IMR-90 (cell line): ENCODE results near the gene C10orf71. TPM values are rescaled to one million over a fixed set of nuclear protein-coding genes. Genes with fewer than 3 reads are reported as not detected.

ENCODE experiments used
- ATAC-seq: fragments of 200-7000 bp; cut with Tn5 transposase; 2 replicates; pipeline ENCODE4 v1.9.1; 2020; ENCODE audit warnings: low read depth, mild to moderate bottlenecking, moderate library complexity
- BruUV-seq: library from RNA; stranded (reverse); fragments of 400-500 nt; replicated peaks from 2 replicates; lab custom pipeline; 2021; lab: Mats Ljungman, UMichigan
- CTCF ChIA-PET: fragments of 300-600 bp; formaldehyde crosslinking; extraction: SDS; loops from one replicate; lab custom pipeline; 2021; ENCODE audit warnings: antibody characterized with exemption; lab: Yijun Ruan, JAX
- POLR2A ChIA-PET: fragments of 300-600 bp; sonication (Branson Sonifier 250); formaldehyde crosslinking; loops from one replicate; lab custom pipeline; 2022; ENCODE audit warnings: antibody characterized with exemption; ENCODE audit not compliant: unreplicated experiment; lab: Charles Lee
- DNase-seq: peaks from one replicate; pipeline ENCODE4 v3.0.0; 2013
- H2AFZ ChIP-seq: replicated peaks from 2 replicates; pipeline ENCODE3; 2013; ENCODE audit warnings: low read length, mild to moderate bottlenecking; ENCODE audit not compliant: poor library complexity
- H2AK5ac ChIP-seq: 2 replicates; pipeline ENCODE4 v1.6.1; 2013; ENCODE audit warnings: low read depth, low read length, inconsistent platforms
- H2AK9ac ChIP-seq: replicated peaks from 2 replicates; pipeline ENCODE3; 2013; ENCODE audit warnings: mild to moderate bottlenecking, low read depth, low read length, moderate library complexity; ENCODE audit not compliant: poor library complexity
- H2BK120ac ChIP-seq: 2 replicates; pipeline ENCODE4 v1.6.1; 2013; ENCODE audit warnings: low read depth, low read length, inconsistent platforms
- H2BK15ac ChIP-seq: 3 replicates; pipeline ENCODE4 v1.6.1; 2013; ENCODE audit warnings: low read depth, low read length, inconsistent platforms
- H2BK20ac ChIP-seq: 2 replicates; pipeline ENCODE4 v1.6.1; 2013; ENCODE audit warnings: low read depth, mild to moderate bottlenecking, inconsistent platforms, low read length, moderate library complexity
- H2BK5ac ChIP-seq: 2 replicates; pipeline ENCODE4 v1.6.1; 2013; ENCODE audit warnings: mild to moderate bottlenecking, low read depth, low read length, inconsistent platforms; ENCODE audit not compliant: poor library complexity, severe bottlenecking
- H3K14ac ChIP-seq: replicated peaks from 2 replicates; pipeline ENCODE4 v1.6.1; 2013; ENCODE audit warnings: low read depth, low read length, inconsistent platforms
- H3K18ac ChIP-seq: 2 replicates; pipeline ENCODE4 v1.6.1; 2013; ENCODE audit warnings: low read depth, low read length, control low read depth
- H3K23ac ChIP-seq: 2 replicates; pipeline ENCODE4 v1.6.1; 2013; ENCODE audit warnings: low read depth, low read length, inconsistent platforms
- H3K27ac ChIP-seq: 2 replicates; pipeline ENCODE4 v1.5.1; 2013; ENCODE audit warnings: mild to moderate bottlenecking, control low read depth, low read length; ENCODE audit not compliant: insufficient read depth
- H3K27me3 ChIP-seq: 2 replicates; pipeline ENCODE4 v1.6.1; 2013; ENCODE audit warnings: low read length; ENCODE audit not compliant: control insufficient read depth, insufficient read depth
- H3K36me3 ChIP-seq: 2 replicates; pipeline ENCODE4 v1.6.1; 2013; ENCODE audit warnings: low read length, mixed read lengths; ENCODE audit not compliant: control insufficient read depth, insufficient read depth
- H3K4ac ChIP-seq: 2 replicates; pipeline ENCODE4 v1.6.1; 2013; ENCODE audit warnings: low read depth, low read length, inconsistent platforms
- H3K4me1 ChIP-seq: 2 replicates; pipeline ENCODE4 v1.6.1; 2013; ENCODE audit warnings: low read length, mixed read lengths; ENCODE audit not compliant: control insufficient read depth, insufficient read depth
- H3K4me2 ChIP-seq: 2 replicates; pipeline ENCODE4 v1.6.1; 2013; ENCODE audit warnings: low read depth, mild to moderate bottlenecking, control low read depth, low read length, moderate library complexity
- H3K4me3 ChIP-seq: 2 replicates; pipeline ENCODE4 v1.5.1; 2013; ENCODE audit warnings: low read depth, mild to moderate bottlenecking, control low read depth, low read length, moderate library complexity; ENCODE audit not compliant: insufficient read depth
- H3K56ac ChIP-seq: 2 replicates; pipeline ENCODE4 v1.6.1; 2013; ENCODE audit warnings: low read length, inconsistent platforms; ENCODE audit not compliant: insufficient read depth; ENCODE audit errors: extremely low read depth
- H3K79me1 ChIP-seq, 2 experiments: 2 replicates each; pipeline ENCODE4 v1.6.1; 2013; ENCODE audit warnings: low read length in 2 of 2, inconsistent platforms in 1 of 2, low read depth in 1 of 2
- H3K9ac ChIP-seq: 2 replicates; pipeline ENCODE4 v1.6.1; 2013; ENCODE audit warnings: low read depth, low read length, control low read depth
- H3K9me1 ChIP-seq: 2 replicates; pipeline ENCODE4 v1.6.1; 2013; ENCODE audit warnings: low read length, inconsistent platforms; ENCODE audit not compliant: insufficient read depth
- H3K9me3 ChIP-seq: 2 replicates; pipeline ENCODE4 v1.6.1; 2013; ENCODE audit warnings: low read length; ENCODE audit not compliant: control insufficient read depth, insufficient read depth
- H4K20me1 ChIP-seq: 2 replicates; pipeline ENCODE4 v1.6.1; 2013; ENCODE audit warnings: low read length, inconsistent platforms; ENCODE audit not compliant: insufficient read depth
- H4K5ac ChIP-seq: 2 replicates; pipeline ENCODE4 v1.6.1; 2013; ENCODE audit warnings: mild to moderate bottlenecking, low read depth, low read length, control low read depth
- H4K8ac ChIP-seq, 2 experiments: 2 replicates each; pipeline ENCODE4 v1.6.1; 2013; ENCODE audit warnings: low read depth in 2 of 2, low read length in 2 of 2, control low read depth in 1 of 2, inconsistent platforms in 1 of 2
- H4K91ac ChIP-seq: 2 replicates; pipeline ENCODE4 v1.6.1; 2013; ENCODE audit warnings: low read depth, low read length, inconsistent platforms; ENCODE audit not compliant: insufficient read depth
- CEBPB ChIP-seq: IDR thresholded peaks from 2 replicates; pipeline ENCODE4 v1.6.1; 2012; ENCODE audit warnings: low read depth, low read length, improper control_type of control experiment
- CHD1 ChIP-seq: IDR thresholded peaks from 2 replicates; pipeline ENCODE4 v1.6.1; 2012; ENCODE audit warnings: low read depth, low read length, improper control_type of control experiment
- RFX5 ChIP-seq: IDR thresholded peaks from 2 replicates; pipeline ENCODE4 v1.8.0; 2012; ENCODE audit warnings: low read depth, mild to moderate bottlenecking, low read length, moderate library complexity
- SMC3 ChIP-seq: fragments of 150-350 bp; IDR thresholded peaks from 2 replicates; pipeline ENCODE4 v1.6.1; 2016; ENCODE audit warnings: low read depth, mild to moderate bottlenecking, antibody characterized with exemption, low read length, moderate library complexity
- whole genome bisulfite sequencing, 2 experiments: methylation state at CpG; one replicate each; pipeline versions ENCODE4 v1.1.5 to v1.1.7; 2013; ENCODE audit warnings: missing lambda C conversion rate in 2 of 2; ENCODE audit not compliant: insufficient read length in 1 of 2; ENCODE audit errors: extremely low coverage in 2 of 2; 5-methylcytosine and 5-hydroxymethylcytosine counted together
- dilution Hi-C: fragments of 300-500 bp; cut with HindIII; formaldehyde crosslinking; loops from one replicate; pipeline ENCODE4 v1.14.3; 2018; ENCODE audit warnings: low sequenced_read_pairs; ENCODE audit not compliant: unreplicated experiment
- in situ Hi-C: fragments of 300-500 bp; cut with MboI; formaldehyde crosslinking; loops from 3 replicates; pipeline ENCODE4 v1.14.3; 2019; ENCODE audit warnings: low sequenced_read_pairs, inconsistent platforms, mixed read lengths
- intact Hi-C: fragments of 100-400 bp; cut with micrococcal nuclease; formaldehyde crosslinking; loops from 2 replicates; pipeline ENCODE4 v1.10.0; 2022
- polyA plus RNA-seq, 3 experiments: library from polyadenylated mRNA; depleted of rRNA; stranded (reverse); fragments of >200 nt; gene quantifications; 2 replicates each; pipeline ENCODE4 v1.2.3, GENCODE V29; 2012; ENCODE audit warnings: low replicate concordance in 1 of 3
- total RNA-seq: library from RNA; depleted of rRNA; stranded (reverse); fragments of >200 nt; gene quantifications from 2 replicates; pipeline ENCODE4 v1.2.3, GENCODE V29; 2012
- TF ChIP-seq, protein P1 (sequence below): fragments of 150-350 bp; IDR thresholded peaks from 2 replicates; pipeline ENCODE4 v1.6.1; 2017; ENCODE audit warnings: mild to moderate bottlenecking, antibody characterized with exemption, low read length, low read depth

Gene C10orf71
- total and polyA plus RNA-seq, 2 of the 4 experiments (the other 2 are of a cell fraction), result not detected

DNA sequence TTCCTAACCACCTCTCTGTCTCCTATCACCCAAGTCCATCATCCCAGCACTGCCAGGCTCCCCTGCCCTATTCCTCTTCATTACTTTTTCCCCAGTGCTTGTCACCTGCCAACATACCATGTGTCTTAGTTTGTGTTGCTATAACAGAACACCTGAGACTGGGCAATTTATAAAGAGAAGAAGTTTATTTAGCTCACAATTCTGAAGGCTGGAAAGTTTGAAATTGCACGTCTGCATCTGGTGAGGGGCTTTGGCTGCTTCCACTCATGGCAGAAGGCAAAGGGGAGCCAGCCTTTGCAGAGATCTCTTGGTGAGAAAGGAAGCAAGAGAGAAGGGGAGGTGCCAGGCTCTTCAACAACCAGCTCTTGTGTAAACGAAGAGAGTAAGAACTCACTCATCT lies 49.6 kb downstream of the C10orf71 start:
- no peak overlapping the region for H2AK5ac ChIP-seq
- H3K4me1 ChIP-seq, result no peaks in the 10 kb centered on the region
- CTCF ChIA-PET, result no interaction called here
- no peaks in the 10 kb centered on the region for H3K79me1 ChIP-seq
- no peak overlapping the region for H3K56ac ChIP-seq
- no peak overlapping the region for H3K4ac ChIP-seq
- no peak overlapping the region for H2AK9ac ChIP-seq
- no peak overlapping the region for H2BK5ac ChIP-seq
- no TSS peak for BruUV-seq
- peaks cover 4% of the 10 kb centered on the region; the same call in 1 of the 2 replicates for H3K9me3 ChIP-seq
- H4K5ac ChIP-seq, result no peak overlapping the region
- in situ Hi-C loops (no loop called here), dilution Hi-C loops (no loop called here), intact Hi-C loops (no loop called here)
- POLR2A ChIA-PET, result no interaction called here
- no peaks in the 10 kb centered on the region for H3K36me3 ChIP-seq
- no peak overlapping the region for H3K14ac ChIP-seq
- no peak overlapping the region for H4K8ac ChIP-seq
- no peak overlapping the region for H3K18ac ChIP-seq
- no peak for TF ChIP-seq CEBPB
- no peak for TF ChIP-seq SMC3
- no peak for TF ChIP-seq RFX5
- TF ChIP-seq CHD1, result no peak
- TF ChIP-seq, protein P1, sequence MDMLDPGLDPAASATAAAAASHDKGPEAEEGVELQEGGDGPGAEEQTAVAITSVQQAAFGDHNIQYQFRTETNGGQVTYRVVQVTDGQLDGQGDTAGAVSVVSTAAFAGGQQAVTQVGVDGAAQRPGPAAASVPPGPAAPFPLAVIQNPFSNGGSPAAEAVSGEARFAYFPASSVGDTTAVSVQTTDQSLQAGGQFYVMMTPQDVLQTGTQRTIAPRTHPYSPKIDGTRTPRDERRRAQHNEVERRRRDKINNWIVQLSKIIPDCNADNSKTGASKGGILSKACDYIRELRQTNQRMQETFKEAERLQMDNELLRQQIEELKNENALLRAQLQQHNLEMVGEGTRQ, result no peak
- DNase-seq (no peak), ATAC-seq (no peak)
- H3K9me1 ChIP-seq, result no peaks in the 10 kb centered on the region
- H4K20me1 ChIP-seq, result no peaks in the 10 kb centered on the region
- no peak overlapping the region for H2BK120ac ChIP-seq
- H3K9ac ChIP-seq, result no peak overlapping the region
- H3K27me3 ChIP-seq, result peaks cover 2% of the 10 kb centered on the region; the same call in 1 of the 2 replicates
- H3K4me3 ChIP-seq, result no peak overlapping the region
- H3K27ac ChIP-seq, result no peak overlapping the region
- no peak overlapping the region for H2AFZ ChIP-seq
- H3K23ac ChIP-seq, result no peak overlapping the region
- H4K91ac ChIP-seq, result no peak overlapping the region
- H2BK20ac ChIP-seq, result no peak overlapping the region
- H2BK15ac ChIP-seq, result no peak overlapping the region
- WGBS, 2 experiments, result no CpG with 5 or more reads among the region's 2 CpGs
- H3K4me2 ChIP-seq, result no peak overlapping the region
